Dedifferentiated amniotic fluid mesenchymal stem cell (primary cell): ENCODE data around the gene ZFPM1.

Experiments
- DNase-seq: peaks from one replicate; pipeline ENCODE4 v3.0.0-alpha.2; 2016; ENCODE audit errors: extremely low spot score

The ZFPM1 gene

GRCh38 chr16:88566158-88566557 is 113.1 kb downstream of the ZFPM1 start:
- DNase-seq = peak; percentile 38

- DNase-seq = no peak
These were observed 115.9 kb downstream of the ZFPM1 start for GRCh38 chr16:88568710-88569613.

DNA sequence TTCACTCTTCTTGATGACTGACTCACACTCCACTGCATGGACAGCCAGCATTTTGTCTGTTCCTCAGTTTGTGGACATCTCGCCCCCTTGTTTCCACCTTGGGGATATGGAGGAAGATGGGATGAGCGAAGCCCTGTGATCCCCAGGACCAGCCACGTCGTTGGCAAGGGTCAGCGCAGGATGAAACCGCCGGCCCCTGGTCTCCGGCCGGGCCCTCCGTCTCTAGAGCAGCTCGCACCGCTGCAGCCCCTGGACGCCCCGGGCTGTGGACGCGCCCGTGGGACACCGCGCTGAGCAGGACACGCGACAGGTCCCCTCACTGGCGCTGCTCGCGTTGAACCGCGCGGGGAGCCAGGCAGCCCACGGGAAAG is 116.5 kb downstream of the ZFPM1 start:
- DNase-seq = no peak

- peak; percentile 94 for DNase-seq
These were observed 117.1 kb downstream of the ZFPM1 start, which contains the start of gene ZC3H18 for GRCh38 chr16:88569985-88570690. TSS of gene ZC3H18 (plus strand) at chr16:88570403. CDS start at chr16:88577124, 6,721 bp downstream.

DNA sequence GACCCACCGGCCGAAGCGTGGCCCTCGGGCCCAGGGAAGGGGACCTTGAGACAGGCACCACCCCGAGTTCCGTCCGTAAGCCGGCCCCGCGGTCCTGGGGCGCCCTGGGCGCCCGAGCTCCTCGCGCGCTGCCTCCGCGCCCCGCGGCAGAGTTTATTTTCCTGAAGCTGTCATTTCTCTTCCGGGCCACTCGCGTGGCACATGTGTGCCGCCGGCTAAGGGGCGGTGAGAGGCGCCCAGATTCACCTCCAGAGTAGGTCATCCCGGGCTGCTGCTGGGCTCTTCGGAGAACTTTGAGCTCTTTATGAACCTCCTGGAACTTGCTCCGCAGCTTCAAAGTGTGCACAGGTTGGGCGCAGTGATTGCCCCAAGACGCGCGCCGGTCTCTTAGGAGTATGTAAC is 117.6 kb downstream of the ZFPM1 start:
- no peak for DNase-seq

- no peak for DNase-seq
These were observed 122.2 kb downstream of the ZFPM1 start for GRCh38 chr16:88575251-88575650.

DNA sequence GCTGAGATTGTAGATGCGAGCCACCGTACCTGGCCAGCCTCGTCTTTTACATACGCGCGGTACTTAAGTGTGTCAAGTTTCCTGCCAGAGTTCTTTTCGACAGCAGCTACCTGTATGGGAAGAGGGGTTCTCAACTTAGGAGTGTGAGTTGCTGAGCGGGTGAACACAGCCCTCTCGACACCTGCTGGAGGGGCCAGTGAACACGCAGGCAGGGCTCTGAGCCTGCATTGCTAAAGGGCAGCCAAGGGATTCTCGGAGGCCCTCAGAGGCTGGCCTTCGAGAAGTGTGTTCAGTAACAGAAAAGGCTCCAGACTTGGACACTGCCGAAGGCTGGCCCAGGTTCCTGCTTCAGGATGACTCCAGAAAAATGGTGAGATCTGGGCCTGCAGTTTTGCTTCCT is 123.2 kb downstream of the ZFPM1 start:
- DNase-seq = no peak

DNA sequence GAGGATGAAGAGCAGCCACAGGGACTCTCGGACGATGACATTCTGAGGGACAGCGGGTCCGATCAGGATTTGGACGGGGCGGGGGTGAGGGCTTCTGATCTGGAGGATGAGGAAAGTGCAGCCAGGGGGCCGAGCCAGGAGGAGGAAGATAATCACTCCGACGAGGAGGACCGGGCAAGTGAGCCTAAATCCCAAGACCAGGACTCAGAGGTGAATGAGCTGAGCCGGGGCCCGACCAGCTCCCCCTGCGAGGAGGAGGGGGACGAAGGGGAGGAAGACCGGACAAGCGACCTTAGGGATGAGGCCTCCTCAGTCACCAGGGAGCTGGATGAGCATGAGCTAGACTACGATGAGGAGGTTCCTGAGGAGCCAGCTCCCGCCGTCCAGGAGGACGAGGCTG is 124.1 kb downstream of the ZFPM1 start:
- DNase-seq = no peak

DNA sequence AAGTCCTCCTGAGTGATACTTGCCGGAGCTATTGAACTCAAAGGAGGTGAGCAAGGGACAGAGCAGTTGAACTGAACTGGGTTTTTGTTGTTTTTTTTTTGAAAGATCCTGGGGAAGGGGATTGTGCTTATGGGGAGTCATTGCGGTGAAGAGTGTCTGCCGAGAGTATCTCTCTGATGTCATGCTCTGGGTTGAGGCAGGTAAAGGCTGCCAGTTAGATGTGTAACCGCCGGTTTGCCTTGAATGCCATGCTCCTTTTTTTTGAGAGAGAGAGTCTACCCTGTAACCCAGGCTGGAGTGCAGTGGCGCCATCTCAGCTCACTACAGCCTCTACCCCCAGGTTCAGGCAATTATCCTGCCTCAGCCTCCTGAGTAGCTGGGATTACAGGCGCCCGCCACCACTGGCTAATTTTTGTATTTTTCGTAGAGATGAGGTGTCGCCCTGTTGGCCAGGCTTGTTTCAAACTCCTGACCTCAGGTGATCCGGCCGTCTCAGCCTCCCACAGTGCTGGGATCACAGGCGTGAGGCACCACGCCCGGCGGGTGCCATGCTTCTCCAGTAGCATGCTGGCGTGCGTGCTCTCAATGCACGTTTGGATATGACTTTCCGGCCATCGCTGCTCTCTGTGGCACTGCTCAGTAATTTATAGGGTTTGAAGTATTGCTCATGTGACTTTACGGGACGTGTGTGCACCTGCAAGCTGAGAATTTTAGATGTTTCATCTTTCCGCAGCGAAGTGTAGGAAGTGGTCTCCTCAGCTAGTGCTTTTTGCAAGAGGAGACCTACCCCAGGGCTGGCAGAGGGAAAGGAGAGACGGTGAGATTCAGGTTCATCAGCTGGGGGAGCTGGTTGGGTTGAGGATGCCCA is 125.6 kb downstream of the ZFPM1 start:
- DNase-seq = no peak

DNA sequence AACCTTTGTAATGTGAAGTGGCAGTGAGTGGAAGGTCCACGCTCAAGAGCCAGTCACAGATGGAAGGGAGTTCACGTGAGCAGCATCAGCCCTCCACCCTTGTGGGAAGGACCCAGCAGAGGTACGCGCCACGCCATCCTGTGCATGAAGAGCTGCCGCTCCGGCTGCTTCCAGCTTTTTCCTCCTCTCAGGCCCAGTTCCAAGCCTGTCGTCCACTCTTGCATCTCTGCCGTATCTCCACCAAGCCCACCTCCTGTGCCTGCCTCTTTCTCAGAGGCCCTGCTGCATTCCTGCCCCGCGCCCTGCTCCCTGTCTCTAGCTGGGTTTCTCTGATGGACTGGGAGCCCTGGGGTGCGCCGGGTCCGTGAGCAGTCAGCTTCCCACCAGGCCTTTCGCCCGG is 127.3 kb downstream of the ZFPM1 start:
- no peak for DNase-seq

GRCh38 chr16:88581033-88581432 is 128.0 kb downstream of the ZFPM1 start:
- DNase-seq = no peak

GRCh38 chr16:88582912-88583575 is 130.0 kb downstream of the ZFPM1 start:
- DNase-seq = no peak

DNA sequence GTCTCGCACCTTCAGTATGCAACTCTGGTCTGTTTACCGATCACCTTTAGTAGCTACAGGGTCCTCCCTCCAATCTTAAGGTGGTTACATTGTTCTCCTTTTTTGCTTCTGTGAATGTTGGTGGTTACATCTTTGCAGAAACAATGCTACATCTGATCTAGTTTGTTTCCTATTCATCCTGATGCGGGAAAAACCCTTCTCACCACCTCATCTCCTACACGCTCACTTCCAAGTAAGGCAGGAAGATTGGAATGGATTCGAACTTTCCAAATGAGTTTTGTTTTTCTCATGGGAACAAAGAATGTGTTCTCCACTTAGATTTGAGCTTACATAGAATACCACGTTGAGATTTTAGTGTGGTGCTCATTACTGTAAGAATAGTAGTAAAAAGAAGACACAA is 131.6 kb downstream of the ZFPM1 start:
- DNase-seq = no peak

GRCh38 chr16:88585269-88585668 is 132.2 kb downstream of the ZFPM1 start:
- DNase-seq = no peak

DNA sequence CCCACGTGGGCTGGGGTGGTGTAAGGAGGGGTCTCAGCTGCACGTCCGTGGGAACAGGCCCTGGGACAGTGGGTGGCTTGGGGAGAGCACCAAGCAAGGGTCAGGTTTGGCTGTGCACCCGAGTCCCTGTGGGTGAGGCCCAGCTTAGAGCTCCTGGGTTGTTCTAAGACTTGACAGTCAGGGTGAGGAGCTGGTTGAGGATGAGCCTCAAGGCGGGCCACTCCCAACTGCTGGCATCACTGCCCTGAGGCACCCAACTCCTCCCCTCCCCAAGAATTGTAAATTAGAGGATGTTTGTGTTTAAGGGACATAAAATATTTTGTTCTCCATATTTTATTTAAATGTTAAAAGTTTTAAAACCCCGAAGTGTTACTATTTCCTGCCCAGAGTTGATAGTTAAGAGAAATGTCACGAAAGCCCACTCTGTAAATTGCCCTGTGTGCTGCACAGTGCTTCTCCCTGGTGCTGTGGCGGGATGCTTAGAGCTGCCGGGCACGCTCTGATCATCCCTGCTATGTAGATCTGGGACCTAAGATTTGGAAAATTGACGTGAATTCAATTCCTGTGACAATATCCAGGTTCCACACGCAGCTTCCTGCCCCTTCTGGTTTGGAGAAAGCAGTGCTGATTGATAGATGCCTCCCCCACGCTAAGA is 133.0 kb downstream of the ZFPM1 start:
- no peak for DNase-seq
